H1 (cell line): Measurements from ENCODE around the gene FOSB. TPM values are rescaled to one million over a fixed set of nuclear protein-coding genes. Genes with fewer than 3 reads are reported as not detected.

ENCODE experiments used
- CTCF ChIA-PET: fragments of 300-600 bp; sonication (Branson Sonifier 250); formaldehyde crosslinking; loops from one replicate; lab custom pipeline; 2021; ENCODE audit not compliant: partially characterized antibody; lab: Charles Lee
- POLR2A ChIA-PET: fragments of 300-600 bp; sonication (Branson Sonifier 250); formaldehyde crosslinking; loops from one replicate; lab custom pipeline; 2021; ENCODE audit warnings: inconsistent platforms; ENCODE audit not compliant: partially characterized antibody; lab: Charles Lee
- DNase-seq, 2 experiments: peaks; one replicate each; pipeline versions ENCODE4 v3.0.0 to v3.0.0-alpha.2; 2010 to 2022; ENCODE audit warnings: low spot score in 2 of 2, low read depth in 1 of 2, mixed read lengths in 1 of 2
- FAIRE-seq: peaks from 2 replicates; lab custom pipeline; 2011; peaks lifted over from hg19 to GRCh38; lab: Jason Lieb, UNC
- H2AFZ ChIP-seq: 2 replicates; pipeline ENCODE4 v1.8.1; 2012; ENCODE audit warnings: low read length, inconsistent platforms
- H2AK5ac ChIP-seq: 2 replicates; pipeline ENCODE4 v1.6.1; 2013; ENCODE audit warnings: low read depth, low read length
- H2BK120ac ChIP-seq: replicated peaks from 2 replicates; pipeline ENCODE3; 2013; ENCODE audit warnings: low read depth, low read length, inconsistent platforms
- H2BK12ac ChIP-seq: 2 replicates; pipeline ENCODE4 v1.6.1; 2013; ENCODE audit warnings: low read depth, low read length
- H2BK15ac ChIP-seq: 2 replicates; pipeline ENCODE4 v1.6.1; 2013; ENCODE audit warnings: low read length
- H2BK20ac ChIP-seq: 2 replicates; pipeline ENCODE4 v1.6.1; 2013; ENCODE audit warnings: low read length
- H2BK5ac ChIP-seq: 2 replicates; pipeline ENCODE4 v1.6.1; 2013; ENCODE audit warnings: low read depth, low read length
- H3K14ac ChIP-seq: 2 replicates; pipeline ENCODE4 v1.6.1; 2013; ENCODE audit warnings: inconsistent platforms; ENCODE audit not compliant: insufficient read length
- H3K18ac ChIP-seq: 2 replicates; pipeline ENCODE4 v1.6.1; 2013; ENCODE audit warnings: low read length; ENCODE audit errors: extremely low read depth
- H3K23ac ChIP-seq: 2 replicates; pipeline ENCODE4 v1.6.1; 2013; ENCODE audit warnings: inconsistent platforms; ENCODE audit not compliant: insufficient read length
- H3K23me2 ChIP-seq: 2 replicates; pipeline ENCODE4 v1.6.1; 2013; ENCODE audit warnings: low read depth, low read length
- H3K27ac ChIP-seq: 2 replicates; pipeline ENCODE4 v1.6.1; 2011; ENCODE audit warnings: low read depth, low read length, inconsistent platforms
- H3K27me3 ChIP-seq, 4 experiments: replicated peaks in 1 of 4; 1 replicate in 1 of 4; 2 replicates in 3 of 4; pipeline versions ENCODE4 v1.6.1 to v1.8.1; 2011 to 2013; ENCODE audit warnings: low read length in 3 of 4, mild to moderate bottlenecking in 3 of 4, inconsistent platforms in 2 of 4, mixed read lengths in 2 of 4, moderate library complexity in 1 of 4; ENCODE audit not compliant: control insufficient read depth in 3 of 4, insufficient read depth in 3 of 4; ENCODE audit errors: extremely low read depth in 1 of 4
- H3K36me3 ChIP-seq, 4 experiments: 2 replicates each; pipeline versions ENCODE4 v1.6.1 to v1.8.1; 2011 to 2013; ENCODE audit warnings: mild to moderate bottlenecking in 4 of 4, low read length in 3 of 4, moderate library complexity in 2 of 4, control low read depth in 1 of 4, inconsistent platforms in 1 of 4; ENCODE audit not compliant: insufficient read depth in 4 of 4, control insufficient read depth in 2 of 4
- H3K4ac ChIP-seq: replicated peaks from 2 replicates; pipeline ENCODE3; 2013; ENCODE audit warnings: low read length, low read depth, mixed read lengths, inconsistent platforms; ENCODE audit not compliant: insufficient read length
- H3K4me1 ChIP-seq, 4 experiments: replicated peaks in 1 of 4; 1 replicate in 1 of 4; 2 replicates in 3 of 4; pipeline versions ENCODE4 v1.6.1 to v1.8.1; 2011 to 2013; ENCODE audit warnings: low read length in 3 of 4, inconsistent platforms in 2 of 4, mixed read lengths in 1 of 4; ENCODE audit not compliant: insufficient read depth in 4 of 4, control insufficient read depth in 3 of 4
- H3K4me2 ChIP-seq, 2 experiments: 2 replicates each; pipeline versions ENCODE4 v1.6.1 to v1.8.1; 2011 to 2013; ENCODE audit warnings: low read depth in 2 of 2, low read length in 2 of 2, control low read depth in 1 of 2, inconsistent platforms in 1 of 2, mild to moderate bottlenecking in 1 of 2; ENCODE audit not compliant: insufficient read depth in 1 of 2
- H3K4me3 ChIP-seq, 4 experiments: fragments of 200-600, 300-600 bp in 1 of 4; sonication (generic), shearing (Covaris generic), sonication (Bioruptor Twin) in 1 of 4; 2 replicates each; pipeline versions ENCODE4 v1.5.1 to v1.8.1; 2011 to 2016; ENCODE audit warnings: low read length in 4 of 4, low read depth in 3 of 4, control low read depth in 2 of 4, inconsistent platforms in 2 of 4, mild to moderate bottlenecking in 2 of 4, mixed read lengths in 1 of 4, moderate library complexity in 1 of 4; ENCODE audit not compliant: insufficient read depth in 2 of 4; ENCODE audit errors: extremely low read depth in 1 of 4
- H3K56ac ChIP-seq: replicated peaks from 2 replicates; pipeline ENCODE3; 2013; ENCODE audit warnings: low read depth, mild to moderate bottlenecking, mixed read lengths, low read length, inconsistent platforms; ENCODE audit not compliant: insufficient read length
- H3K79me1 ChIP-seq: 2 replicates; pipeline ENCODE4 v1.6.1; 2013; ENCODE audit warnings: low read depth, low read length, control low read depth
- H3K79me2 ChIP-seq, 2 experiments: 2 replicates each; pipeline versions ENCODE4 v1.6.1 to v1.8.1; 2012 to 2013; ENCODE audit warnings: low read length in 2 of 2, mild to moderate bottlenecking in 2 of 2, inconsistent platforms in 1 of 2; ENCODE audit not compliant: insufficient read depth in 2 of 2, control insufficient read depth in 1 of 2
- H3K9ac ChIP-seq, 4 experiments: replicated peaks in 1 of 4; 1 replicate in 1 of 4; 2 replicates in 3 of 4; pipeline versions ENCODE4 v1.6.1 to v1.8.1; 2011 to 2013; ENCODE audit warnings: low read depth in 3 of 4, low read length in 3 of 4, control low read depth in 2 of 4, mild to moderate bottlenecking in 2 of 4, moderate library complexity in 2 of 4, inconsistent platforms in 1 of 4; ENCODE audit errors: extremely low read depth in 1 of 4
- H3K9me3 ChIP-seq, 2 experiments: 2 replicates each; pipeline versions ENCODE4 v1.6.1 to v1.8.1; 2012 to 2013; ENCODE audit warnings: mild to moderate bottlenecking in 2 of 2, moderate library complexity in 2 of 2, control low read depth in 1 of 2, inconsistent platforms in 1 of 2, low read depth in 1 of 2, low read length in 1 of 2, mixed read lengths in 1 of 2; ENCODE audit not compliant: insufficient read depth in 2 of 2
- H4K20me1 ChIP-seq, 2 experiments: replicated peaks in 1 of 2; 2 replicates each; pipeline versions ENCODE3 to v1.8.1; 2011 to 2013; ENCODE audit warnings: inconsistent platforms in 2 of 2, low read length in 2 of 2, mild to moderate bottlenecking in 1 of 2; ENCODE audit not compliant: insufficient read depth in 2 of 2, control insufficient read depth in 1 of 2
- H4K5ac ChIP-seq: 2 replicates; pipeline ENCODE4 v1.6.1; 2013; ENCODE audit warnings: low read length, low read depth, mixed read lengths, inconsistent platforms; ENCODE audit not compliant: insufficient read length
- H4K8ac ChIP-seq: 2 replicates; pipeline ENCODE4 v1.8.0; 2013; ENCODE audit warnings: mild to moderate bottlenecking, moderate library complexity, low read length, inconsistent platforms; ENCODE audit not compliant: insufficient read depth; ENCODE audit errors: extremely low read depth
- H4K91ac ChIP-seq: replicated peaks from 2 replicates; pipeline ENCODE3; 2013; ENCODE audit warnings: low read length, mixed read lengths, inconsistent platforms; ENCODE audit not compliant: insufficient read length
- BRCA1 ChIP-seq: IDR thresholded peaks from 2 replicates; pipeline ENCODE4 v1.6.1; 2012; ENCODE audit warnings: low read depth, low read length, improper control_type of control experiment
- CHD2 ChIP-seq: IDR thresholded peaks from 2 replicates; pipeline ENCODE4 v1.6.1; 2012; ENCODE audit warnings: low read length, improper control_type of control experiment
- EZH2 ChIP-seq: fragments of 200-600 bp; sonication (generic); IDR thresholded peaks from 2 replicates; pipeline ENCODE4 v1.7.1; 2012; ENCODE audit warnings: low read depth, mild to moderate bottlenecking, moderate library complexity, low read length, inconsistent platforms; ENCODE audit not compliant: severe bottlenecking
- HDAC2 ChIP-seq, 2 experiments: fragments of 300-600 bp in 1 of 2; sonication (generic) in 1 of 2; IDR thresholded peaks; 2 replicates each; pipeline ENCODE4 v1.6.1; 2011 to 2012; ENCODE audit warnings: low read depth in 2 of 2, low read length in 2 of 2, mild to moderate bottlenecking in 2 of 2, moderate library complexity in 2 of 2, borderline replicate concordance in 1 of 2, inconsistent platforms in 1 of 2
- PHF8 ChIP-seq: fragments of 200-600 bp; sonication (generic); conservative IDR thresholded peaks from 2 replicates; pipeline ENCODE4 v1.7.1; 2012; ENCODE audit warnings: low read depth, mild to moderate bottlenecking, inconsistent platforms, low read length, moderate library complexity
- RBBP5 ChIP-seq: IDR thresholded peaks from 2 replicates; pipeline ENCODE4 v1.7.1; 2012; ENCODE audit warnings: low read depth, mild to moderate bottlenecking, inconsistent platforms, low read length, moderate library complexity, borderline replicate concordance
- TAF7 ChIP-seq: optimal IDR thresholded peaks from 2 replicates; pipeline ENCODE3; 2011; ENCODE audit warnings: low read depth, mild to moderate bottlenecking, inconsistent platforms, low read length, moderate library complexity, borderline replicate concordance
- WGBS, 2 experiments: shearing (Covaris generic) in 1 of 2; methylation state at CpG; one replicate each; pipeline versions ENCODE4 v1.1.6 to v1.1.7; 2013 to 2015; ENCODE audit warnings: low lambda C conversion rate in 2 of 2, mixed read lengths in 2 of 2, inconsistent platforms in 1 of 2, low coverage in 1 of 2, missing lambda C conversion rate in 1 of 2; ENCODE audit not compliant: insufficient replicate concordance in 2 of 2, insufficient coverage in 1 of 2, insufficient read length in 1 of 2; ENCODE audit errors: extremely low coverage in 1 of 2, missing lambda C conversion rate in 1 of 2; 5-methylcytosine and 5-hydroxymethylcytosine counted together
- polyA plus RNA-seq, 7 experiments: library from polyadenylated mRNA; depleted of rRNA in 3 of 7; stranded (reverse) in 5 of 7; unstranded in 2 of 7; fragments of >200 nt in 5 of 7; fragments of 200-250 nt in 2 of 7; gene quantifications; 1 replicate in 5 of 7; 2 replicates in 1 of 7; 4 replicates in 1 of 7; pipeline versions ENCODE4 v1.2.1 to v1.2.3, GENCODE V29; 2011 to 2013; ENCODE audit warnings: missing spikeins in 2 of 7, mixed read lengths in 2 of 7
- total RNA-seq: library from RNA; stranded (reverse); fragmentation: NEBNext Ultra II Directional; extraction: Animal tissue kit (Norgen Biotek cat#: 25700); gene quantifications from 2 replicates; pipeline ENCODE4 v1.2.1, GENCODE V29; 2021
- TF ChIP-seq, protein P1 (sequence below): IDR thresholded peaks from 2 replicates; pipeline ENCODE4 v1.6.1; 2012; ENCODE audit warnings: inconsistent platforms

The FOSB gene
- total and polyA plus RNA-seq, 2 of the 8 experiments (the other 6 are each of a cell fraction or from before 2014, with no cell fraction given): 0.44 to 2.7 TPM

DNA sequence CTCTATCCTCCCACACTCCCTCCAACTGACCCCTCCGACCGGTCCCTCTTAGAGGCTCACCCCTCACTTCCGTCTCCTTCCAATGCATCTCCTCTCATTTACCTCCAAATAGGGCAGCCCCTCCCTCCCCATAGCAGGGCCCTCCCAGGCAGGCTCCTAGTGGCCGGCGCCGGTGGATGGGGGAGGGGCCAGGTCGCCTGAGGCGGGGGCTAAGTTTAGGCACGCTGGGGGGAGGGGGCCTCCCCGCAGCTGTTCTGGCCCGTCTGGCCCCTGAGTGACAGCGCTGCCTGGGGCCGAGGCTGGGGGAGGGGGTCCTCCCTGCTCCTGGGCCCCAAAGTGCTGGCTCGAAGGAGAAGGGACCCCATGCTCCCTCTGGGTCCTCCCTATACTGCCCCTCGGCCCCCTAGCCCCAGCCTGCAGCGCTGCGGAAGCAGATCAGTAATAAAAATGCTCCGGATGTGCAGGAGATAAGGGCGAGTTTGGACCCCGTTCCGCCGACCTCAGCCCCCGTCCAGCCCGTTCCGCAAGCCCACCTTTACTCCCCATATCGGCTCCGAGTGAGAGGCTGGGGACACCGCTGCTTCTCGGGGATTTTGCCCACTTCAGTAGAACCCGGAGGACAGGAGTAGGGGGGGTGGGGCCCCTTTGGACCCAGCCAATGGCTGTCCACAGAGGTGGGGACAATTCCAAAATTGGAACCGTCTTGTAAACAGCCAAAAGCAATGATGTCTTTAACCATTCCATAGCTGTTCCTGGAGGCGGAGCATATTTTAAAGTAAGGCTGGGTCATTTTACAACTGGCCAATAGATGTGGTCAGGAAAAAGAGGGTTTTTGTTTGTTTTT is 25.1 kb downstream of the FOSB start:
- peak overlapping the region; percentile 29; the same call in 1 of the 2 replicates for H2BK12ac ChIP-seq
- H3K23me2 ChIP-seq: peaks cover 5% of the 10 kb centered on the region; the same call in 1 of the 2 replicates
- CTCF ChIA-PET: interaction anchor here (0.9 to 1.5 kb wide), 5 partner anchors 9 to 78 kb away, joined by 3 to 5 read pairs (median 3); no protein-coding TSS in a partner anchor
- no peak overlapping the region; a peak in 1 of 7 replicates for H3K9ac ChIP-seq
- H2BK20ac ChIP-seq: no peak overlapping the region
- 5% methylated on average over 28 of the region's 32 CpGs; no CpG with 5 or more reads in 1 of the 2 experiments for WGBS, 2 experiments
- H4K91ac ChIP-seq: no peak overlapping the region
- H2BK15ac ChIP-seq: no peak overlapping the region
- POLR2A ChIA-PET: interaction anchor here (0.6 to 4.6 kb wide), 4 partner anchors 14 to 25 kb away, joined by 3 to 25 read pairs (median 4); partner anchors contain the start of genes FOSB and VASP
- H2AK5ac ChIP-seq: no peak overlapping the region
- H3K27me3 ChIP-seq: peaks cover 0 to 4% (median 0%) of the 10 kb centered on the region in 4 experiments; a peak in 2 of 7 replicates
- DNase-seq (peak in 1 of 2 experiments; percentile 89), FAIRE-seq (no peak)
- no peak overlapping the region for H2AFZ ChIP-seq
- peak overlapping the region; percentile 38 to 79 for H3K4me2 ChIP-seq
- peak overlapping the region; percentile 81 for H3K4ac ChIP-seq
- peak overlapping the region; percentile 39; the same call in 1 of the 2 replicates for H3K27ac ChIP-seq
- H2BK5ac ChIP-seq: peak overlapping the region; percentile 20; the same call in 1 of the 2 replicates
- H3K18ac ChIP-seq: no peak overlapping the region; the same call in 1 of the 2 replicates
- no peak overlapping the region for H3K14ac ChIP-seq
- H3K36me3 ChIP-seq: peaks cover 0 to 2% (median 0%) of the 10 kb centered on the region in 4 experiments; a peak in 2 of 8 replicates
- H3K23ac ChIP-seq: no peak overlapping the region
- no peaks in the 10 kb centered on the region for H3K79me1 ChIP-seq
- no peaks in the 10 kb centered on the region for H3K79me2 ChIP-seq
- H3K56ac ChIP-seq: peak overlapping the region; percentile 89
- H4K8ac ChIP-seq: peak overlapping the region; percentile 77; the same call in 1 of the 2 replicates
- H2BK120ac ChIP-seq: no peak overlapping the region
- H3K9me3 ChIP-seq: no peaks in the 10 kb centered on the region
- peak overlapping the region; percentile 24 to 78 (median 66) for H3K4me3 ChIP-seq
- peaks cover 0 to 10% of the 10 kb centered on the region in 2 experiments for H4K20me1 ChIP-seq
- peaks cover 0 to 4% (median 3%) of the 10 kb centered on the region in 4 experiments; a peak in 5 of 7 replicates for H3K4me1 ChIP-seq
- peak overlapping the region; percentile 6 for H4K5ac ChIP-seq
- TF ChIP-seq TAF7 (no peak), BRCA1 (no peak), PHF8 (no peak), RBBP5 (peak; percentile 62; the same call in 1 of the 2 replicates), CHD2 (peak; percentile 49; the same call in 1 of the 2 replicates), HDAC2 (IDR thresholded peaks at IDR 0.05; ENCODE audit: borderline replicate concordance in 1 of 2, low read depth in 2 of 2, low read length in 2 of 2) (peak in 1 of 2 experiments; percentile 54; a peak in 1 of 4 replicates), EZH2 (no peak)
- TF ChIP-seq, protein P1, sequence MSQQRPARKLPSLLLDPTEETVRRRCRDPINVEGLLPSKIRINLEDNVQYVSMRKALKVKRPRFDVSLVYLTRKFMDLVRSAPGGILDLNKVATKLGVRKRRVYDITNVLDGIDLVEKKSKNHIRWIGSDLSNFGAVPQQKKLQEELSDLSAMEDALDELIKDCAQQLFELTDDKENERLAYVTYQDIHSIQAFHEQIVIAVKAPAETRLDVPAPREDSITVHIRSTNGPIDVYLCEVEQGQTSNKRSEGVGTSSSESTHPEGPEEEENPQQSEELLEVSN: no peak; the same call in 1 of the 2 replicates
